Karpas-422 (cell line): ENCODE measurements around the gene OR51E1. TPM values are rescaled to one million over a fixed set of nuclear protein-coding genes. Genes with fewer than 3 reads are reported as not detected.

Source experiments
- DNase-seq: peaks from one replicate; pipeline ENCODE4 v3.0.0-alpha.2; 2015
- H2AFZ ChIP-seq: fragments of 200-600 bp; sonication (generic); 2 replicates; pipeline ENCODE4 v1.6.1; 2014; ENCODE audit warnings: antibody characterized with exemption, low read length, mixed read lengths
- H3K27ac ChIP-seq: fragments of 200-600 bp; sonication (generic); 2 replicates; pipeline ENCODE4 v1.5.1; 2014; ENCODE audit warnings: mild to moderate bottlenecking, low read length, moderate library complexity
- H3K27me3 ChIP-seq: fragments of 200-600 bp; sonication (generic); 2 replicates; pipeline ENCODE4 v1.6.1; 2014; ENCODE audit warnings: low read length, mixed read lengths
- H3K36me3 ChIP-seq: fragments of 200-600 bp; sonication (generic); 2 replicates; pipeline ENCODE4 v1.6.1; 2014; ENCODE audit warnings: low read length, mixed read lengths; ENCODE audit not compliant: insufficient read depth
- H3K4me1 ChIP-seq: fragments of 200-600 bp; sonication (generic); 2 replicates; pipeline ENCODE4 v1.6.1; 2014; ENCODE audit warnings: mild to moderate bottlenecking, low read length, mixed read lengths
- H3K4me2 ChIP-seq: fragments of 200-600 bp; sonication (generic); 2 replicates; pipeline ENCODE4 v1.6.1; 2014; ENCODE audit warnings: low read length, low read depth, mild to moderate bottlenecking; ENCODE audit not compliant: poor library complexity, severe bottlenecking
- H3K4me3 ChIP-seq: fragments of 200-600 bp; sonication (generic); 2 replicates; pipeline ENCODE4 v1.5.1; 2014; ENCODE audit warnings: mild to moderate bottlenecking, antibody characterized with exemption, low read length, mixed read lengths
- H3K79me2 ChIP-seq: fragments of 200-600 bp; sonication (generic); 2 replicates; pipeline ENCODE4 v1.6.1; 2014; ENCODE audit warnings: mild to moderate bottlenecking, low read length, mixed read lengths
- H3K9ac ChIP-seq: fragments of 200-600 bp; sonication (generic); 2 replicates; pipeline ENCODE4 v1.6.0; 2014; ENCODE audit warnings: low read length
- H3K9me2 ChIP-seq: fragments of 200-600 bp; sonication (generic), shearing (Covaris generic); replicated peaks from 2 replicates; pipeline ENCODE4 v1.6.0; 2014; ENCODE audit warnings: mild to moderate bottlenecking, low read length, moderate library complexity; ENCODE audit not compliant: insufficient read depth
- H3K9me3 ChIP-seq: fragments of 300-700, 200-600 bp; sonication (generic); 2 replicates; pipeline ENCODE4 v1.6.1; 2014; ENCODE audit warnings: low read length, mixed read lengths
- H4K20me1 ChIP-seq: fragments of 200-600 bp; sonication (generic); 2 replicates; pipeline ENCODE4 v1.6.1; 2014; ENCODE audit warnings: mild to moderate bottlenecking, antibody characterized with exemption, low read length, low read depth; ENCODE audit not compliant: insufficient read depth
- total RNA-seq: library from RNA; depleted of rRNA; stranded (reverse); fragments of >200 nt; shearing (Covaris generic); gene quantifications from 2 replicates; pipeline ENCODE4 v1.2.3, GENCODE V29; 2014; ENCODE audit warnings: low replicate concordance

Gene OR51E1
- total RNA-seq, 1 experiment from 2014 or later: not detected

- DNase-seq: no peak
- Histone ChIP-seq H3K27ac (no peak overlapping the region), H3K79me2 (no peaks in the 10 kb centered on the region), H3K4me2 (no peak overlapping the region), H4K20me1 (no peaks in the 10 kb centered on the region), H3K9ac (no peak overlapping the region), H3K4me1 (no peaks in the 10 kb centered on the region), H2AFZ (no peak overlapping the region), H3K36me3 (no peaks in the 10 kb centered on the region), H3K27me3 (no peaks in the 10 kb centered on the region), H3K4me3 (no peak overlapping the region), H3K9me3 (no peaks in the 10 kb centered on the region), H3K9me2 (no peaks in the 10 kb centered on the region)
Measured at GRCh38 chr11:4615856-4616444, 27.8 kb upstream of the OR51E1 start.

GRCh38 chr11:4619514-4619913 lies 24.3 kb upstream of the OR51E1 start:
- no peak overlapping the region for H3K9ac ChIP-seq
- no peaks in the 10 kb centered on the region for H3K4me1 ChIP-seq
- H3K4me2 ChIP-seq: no peak overlapping the region
- no peaks in the 10 kb centered on the region for H3K9me3 ChIP-seq
- no peaks in the 10 kb centered on the region for H3K27me3 ChIP-seq
- no peak overlapping the region for H2AFZ ChIP-seq
- no peak overlapping the region for H3K4me3 ChIP-seq
- H3K27ac ChIP-seq: no peak overlapping the region
- no peaks in the 10 kb centered on the region for H3K9me2 ChIP-seq
- no peaks in the 10 kb centered on the region for H3K36me3 ChIP-seq
- no peaks in the 10 kb centered on the region for H4K20me1 ChIP-seq
- no peaks in the 10 kb centered on the region for H3K79me2 ChIP-seq
- DNase-seq: no peak

GRCh38 chr11:4626207-4627099 lies 17.3 kb upstream of the OR51E1 start:
- no peaks in the 10 kb centered on the region for H3K27me3 ChIP-seq
- no peaks in the 10 kb centered on the region for H3K36me3 ChIP-seq
- no peak overlapping the region for H3K27ac ChIP-seq
- no peak overlapping the region for H3K9ac ChIP-seq
- no peak overlapping the region for H3K4me2 ChIP-seq
- no peak overlapping the region for H3K4me3 ChIP-seq
- no peaks in the 10 kb centered on the region for H3K79me2 ChIP-seq
- peaks cover 6% of the 10 kb centered on the region for H3K4me1 ChIP-seq
- peak; percentile 93 for DNase-seq
- no peaks in the 10 kb centered on the region for H3K9me2 ChIP-seq
- H2AFZ ChIP-seq: no peak overlapping the region
- H4K20me1 ChIP-seq: no peaks in the 10 kb centered on the region
- no peaks in the 10 kb centered on the region for H3K9me3 ChIP-seq

- H3K9me2 ChIP-seq: no peaks in the 10 kb centered on the region
- DNase-seq: no peak
- no peaks in the 10 kb centered on the region for H3K9me3 ChIP-seq
- no peaks in the 10 kb centered on the region for H3K79me2 ChIP-seq
- H4K20me1 ChIP-seq: no peaks in the 10 kb centered on the region
- H3K4me2 ChIP-seq: no peak overlapping the region
- H3K9ac ChIP-seq: no peak overlapping the region
- H3K36me3 ChIP-seq: no peaks in the 10 kb centered on the region
- no peak overlapping the region for H3K27ac ChIP-seq
- H2AFZ ChIP-seq: no peak overlapping the region
- no peak overlapping the region for H3K4me3 ChIP-seq
- no peaks in the 10 kb centered on the region for H3K27me3 ChIP-seq
- H3K4me1 ChIP-seq: no peaks in the 10 kb centered on the region
Measured at GRCh38 chr11:4636136-4636535, 7.6 kb upstream of the OR51E1 start.

- Histone ChIP-seq H3K9ac (no peak within 1 kb of the TSS), H3K9me2 (no peaks in the 10 kb centered on the region), H3K4me1 (no peaks in the 10 kb centered on the region), H4K20me1 (no peaks in the 10 kb centered on the region), H3K9me3 (no peaks in the 10 kb centered on the region), H3K79me2 (no peaks in the 10 kb centered on the region), H3K4me3 (no peak within 1 kb of the TSS), H2AFZ (no peak within 1 kb of the TSS), H3K27me3 (no peaks in the 10 kb centered on the region), H3K4me2 (no peak within 1 kb of the TSS), H3K27ac (no peak within 1 kb of the TSS), H3K36me3 (no peaks in the 10 kb centered on the region)
- DNase-seq: peak; percentile 85
Measured at GRCh38 chr11:4636962-4637661, 6.7 kb upstream of the OR51E1 start, which contains the start of gene OR51D1. OR51D1 (plus strand) TSS chr11:4637477; CDS start chr11:4639791, 2,314 bp downstream.

GRCh38 chr11:4637662-4638047 lies 6.1 kb upstream of the OR51E1 start:
- peak; percentile 29 for DNase-seq
- Histone ChIP-seq H3K79me2 (no peaks in the 10 kb centered on the region), H3K9me2 (no peaks in the 10 kb centered on the region), H3K4me3 (no peak overlapping the region), H3K4me1 (no peaks in the 10 kb centered on the region), H3K27me3 (no peaks in the 10 kb centered on the region), H3K9ac (no peak overlapping the region), H2AFZ (no peak overlapping the region), H3K9me3 (no peaks in the 10 kb centered on the region), H3K27ac (no peak overlapping the region), H3K4me2 (no peak overlapping the region), H4K20me1 (no peaks in the 10 kb centered on the region), H3K36me3 (no peaks in the 10 kb centered on the region)

- Histone ChIP-seq H3K4me1 (no peaks in the 10 kb centered on the region), H3K4me3 (no peak overlapping the region), H3K9ac (no peak overlapping the region), H3K27me3 (no peaks in the 10 kb centered on the region), H4K20me1 (no peaks in the 10 kb centered on the region), H3K79me2 (no peaks in the 10 kb centered on the region), H3K27ac (no peak overlapping the region), H3K9me2 (no peaks in the 10 kb centered on the region), H3K9me3 (no peaks in the 10 kb centered on the region), H3K36me3 (no peaks in the 10 kb centered on the region), H3K4me2 (no peak overlapping the region), H2AFZ (no peak overlapping the region)
- no peak for DNase-seq
Measured at GRCh38 chr11:4639931-4640330, 3.9 kb upstream of the OR51E1 start.

- no peaks in the 10 kb centered on the region for H3K9me2 ChIP-seq
- no peak overlapping the region for H3K4me2 ChIP-seq
- H3K27me3 ChIP-seq: no peaks in the 10 kb centered on the region
- no peaks in the 10 kb centered on the region for H3K4me1 ChIP-seq
- no peak overlapping the region for H3K9ac ChIP-seq
- H3K4me3 ChIP-seq: no peak overlapping the region
- no peak for DNase-seq
- H4K20me1 ChIP-seq: no peaks in the 10 kb centered on the region
- no peak overlapping the region for H2AFZ ChIP-seq
- H3K36me3 ChIP-seq: no peaks in the 10 kb centered on the region
- no peaks in the 10 kb centered on the region for H3K79me2 ChIP-seq
- no peaks in the 10 kb centered on the region for H3K9me3 ChIP-seq
- no peak overlapping the region for H3K27ac ChIP-seq
Measured at GRCh38 chr11:4641501-4641900, 2.3 kb upstream of the OR51E1 start.
